HG03457 (cell line): ENCODE measurements around the gene GPR152.

Source experiments
- ATAC-seq: cut with Tn5 transposase; IDR thresholded peaks from one replicate; pipeline ENCODE4 v1.9.1; 2021; ENCODE audit warnings: moderate number of reproducible peaks; ENCODE audit not compliant: unreplicated experiment

GPR152 gene

GRCh38 chr11:67440229-67441097 is 12.1 kb downstream of the GPR152 start:
- no peak for ATAC-seq

DNA sequence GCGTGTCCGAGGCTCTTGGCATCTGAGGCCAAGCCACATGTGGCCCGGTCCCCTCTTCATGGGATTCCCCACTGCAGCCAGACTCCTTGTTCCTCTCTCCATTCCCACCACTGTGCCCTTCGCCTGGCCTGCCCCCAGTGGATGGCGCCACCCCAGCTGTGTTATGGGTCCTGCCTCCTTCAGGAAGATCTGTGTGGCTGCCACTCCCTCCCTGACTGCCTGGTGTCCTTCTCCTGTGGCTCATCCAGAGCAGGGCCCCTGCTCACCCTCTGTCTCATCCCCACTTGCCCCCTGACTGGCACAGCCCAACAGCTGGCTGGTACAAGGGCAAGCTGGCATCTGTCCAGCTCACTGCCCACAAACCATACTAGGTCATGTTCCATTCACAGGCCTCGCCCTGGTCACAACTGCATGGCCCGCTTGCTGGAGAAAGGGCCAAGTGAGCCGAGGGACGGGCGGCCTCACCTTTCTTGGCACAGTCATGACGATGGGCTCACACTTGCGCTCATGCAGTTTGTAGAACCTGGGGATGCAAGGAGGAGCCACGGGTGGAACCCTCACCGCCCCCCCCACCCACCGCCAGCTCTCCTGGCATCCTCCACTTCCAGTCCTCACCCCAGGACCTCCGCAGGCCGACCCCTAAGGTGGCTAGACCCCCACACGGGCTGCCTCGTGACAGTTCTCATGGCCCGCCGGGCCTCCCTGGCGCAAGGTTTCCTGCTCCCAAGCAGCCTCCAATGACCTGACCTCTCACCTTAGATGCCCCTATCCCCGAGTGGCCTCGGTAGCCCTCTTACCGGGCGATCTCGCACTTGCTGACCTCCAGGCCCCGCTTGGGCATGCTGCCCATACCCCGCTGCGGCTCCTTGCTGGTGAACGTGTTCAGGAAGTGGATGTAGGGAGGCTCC is 13.0 kb downstream of the GPR152 start:
- ATAC-seq: no peak

DNA sequence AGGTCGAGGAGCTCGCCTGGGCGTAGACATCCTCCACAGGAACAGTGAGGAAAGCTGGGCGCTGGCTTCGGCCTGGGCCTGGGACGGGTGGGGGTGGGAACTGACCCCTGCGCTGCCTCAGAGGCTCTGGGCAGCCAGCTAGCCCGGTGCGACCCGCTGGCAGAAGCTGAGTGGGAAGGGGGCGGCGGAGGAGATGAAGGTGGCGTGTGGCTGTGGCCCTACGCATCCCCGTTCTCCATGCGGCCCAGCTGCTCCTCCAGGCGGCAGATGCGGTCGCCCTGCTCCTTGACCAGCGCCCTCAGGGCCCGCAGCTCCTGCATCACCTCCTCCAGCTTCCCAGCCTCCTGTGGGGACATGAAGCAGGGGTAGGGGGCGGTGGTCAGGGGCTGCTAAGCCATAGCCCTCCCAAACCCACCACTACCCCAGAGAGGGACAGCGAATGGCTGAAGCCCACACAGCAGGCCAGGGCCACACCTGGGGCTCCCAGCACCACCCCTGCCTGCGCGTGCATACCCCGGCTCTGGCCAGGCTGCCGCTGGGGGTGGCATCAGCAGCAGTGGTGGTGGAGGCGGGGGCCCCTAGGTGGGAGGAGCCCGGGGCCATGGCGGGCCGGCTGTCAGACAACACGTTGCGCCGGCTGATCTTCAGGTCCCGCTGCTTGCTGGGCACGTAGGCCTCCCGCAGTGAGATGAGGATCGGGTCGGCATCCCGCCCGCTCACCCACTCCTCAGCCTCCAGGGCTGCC is 14.2 kb downstream of the GPR152 start:
- no peak for ATAC-seq

GRCh38 chr11:67437809-67438157 is 14.7 kb downstream of the GPR152 start:
- no peak for ATAC-seq

- no peak for ATAC-seq
Observed at GRCh38 chr11:67437082-67437808, 15.3 kb downstream of the GPR152 start, which contains the start of gene PTPRCAP. Gene PTPRCAP (minus strand): TSS chr11:67437682. CDS start chr11:67437619, 63 bp downstream.

- ATAC-seq: no peak
Observed at GRCh38 chr11:67436459-67437081, 16.0 kb downstream of the GPR152 start.

DNA sequence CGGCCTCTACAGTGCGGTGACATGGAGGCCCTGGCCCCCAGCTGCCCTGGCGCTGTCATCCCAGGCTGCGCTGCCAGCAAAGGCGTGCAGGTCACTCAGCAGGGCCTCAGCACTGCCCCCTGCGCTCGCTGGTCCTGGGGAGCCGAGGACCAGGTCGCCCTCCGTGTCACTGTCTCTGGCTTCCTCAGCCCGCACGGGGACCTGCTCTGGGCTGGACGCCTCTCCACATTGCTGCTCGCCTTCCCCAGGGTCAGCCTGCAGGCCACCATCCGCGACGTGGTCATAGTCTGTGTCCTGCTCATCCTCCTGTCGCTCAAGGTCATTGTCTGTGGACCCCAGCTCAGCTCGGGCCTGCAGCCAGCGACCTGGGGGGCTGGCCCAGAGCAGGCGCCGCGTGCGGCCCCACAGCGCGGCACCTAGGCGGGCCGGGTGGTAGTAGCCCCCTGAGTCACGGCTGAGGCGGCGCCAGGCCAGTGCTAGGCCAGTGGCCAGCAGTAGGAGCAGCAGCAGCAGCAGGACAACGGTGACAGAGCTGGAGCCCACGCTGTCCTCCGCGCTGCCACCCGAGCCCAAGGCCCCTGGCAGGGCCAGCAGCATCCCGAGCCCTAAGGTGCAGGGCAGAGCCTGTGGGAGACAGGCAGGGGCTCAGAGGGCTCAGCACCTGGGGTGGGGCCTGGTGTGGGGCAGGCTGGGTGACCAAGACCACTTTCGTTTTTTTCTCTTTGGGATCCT is 16.6 kb downstream of the GPR152 start:
- no peak for ATAC-seq

DNA sequence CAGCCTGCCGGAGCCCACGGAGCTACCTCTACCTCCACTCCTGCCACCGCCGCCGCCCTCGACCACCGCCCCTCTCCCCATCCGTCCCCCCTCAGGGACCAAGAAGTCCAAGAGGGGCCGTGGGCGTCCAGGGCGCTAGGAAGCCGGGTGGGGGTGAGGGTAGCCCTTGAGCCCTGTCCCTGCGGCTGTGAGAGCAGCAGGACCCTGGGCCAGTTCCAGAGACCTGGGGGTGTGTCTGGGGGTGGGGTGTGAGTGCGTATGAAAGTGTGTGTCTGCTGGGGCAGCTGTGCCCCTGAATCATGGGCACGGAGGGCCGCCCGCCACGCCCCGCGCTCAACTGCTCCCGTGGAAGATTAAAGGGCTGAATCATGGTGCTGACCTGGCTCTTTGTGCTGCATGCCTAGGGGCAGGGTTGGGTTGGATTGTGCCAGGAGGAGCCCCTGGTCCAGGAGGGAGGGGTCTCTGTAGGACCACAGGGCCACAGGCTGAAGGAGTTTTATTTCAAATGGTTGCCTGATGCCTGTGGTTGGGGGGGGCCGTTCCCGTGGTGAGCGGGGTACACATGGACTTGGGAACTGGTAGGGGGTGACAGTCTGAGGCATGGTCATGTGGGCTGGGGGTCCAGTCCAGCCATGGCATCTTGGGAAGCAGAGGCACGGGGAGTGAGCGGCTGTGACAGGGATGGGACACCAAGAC is 17.4 kb downstream of the GPR152 start:
- no peak for ATAC-seq

DNA sequence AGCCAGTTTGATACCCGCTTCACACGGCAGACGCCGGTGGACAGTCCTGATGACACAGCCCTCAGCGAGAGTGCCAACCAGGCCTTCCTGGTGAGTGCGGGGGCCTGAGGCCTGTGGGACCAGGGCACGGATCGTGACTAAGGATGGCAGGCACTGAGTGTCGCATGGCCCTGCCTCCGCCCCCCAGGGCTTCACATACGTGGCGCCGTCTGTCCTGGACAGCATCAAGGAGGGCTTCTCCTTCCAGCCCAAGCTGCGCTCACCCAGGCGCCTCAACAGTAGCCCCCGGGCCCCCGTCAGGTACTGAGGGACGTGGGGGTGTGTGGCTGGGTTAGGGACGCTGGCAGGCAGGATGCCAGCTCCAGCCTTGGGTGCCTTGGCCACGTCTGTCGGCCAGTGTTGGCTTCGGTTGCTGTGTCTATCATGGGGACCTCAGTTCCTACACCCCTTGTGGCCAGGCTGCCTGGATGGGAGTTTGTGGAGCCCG is 18.1 kb downstream of the GPR152 start:
- no peak for ATAC-seq

DNA sequence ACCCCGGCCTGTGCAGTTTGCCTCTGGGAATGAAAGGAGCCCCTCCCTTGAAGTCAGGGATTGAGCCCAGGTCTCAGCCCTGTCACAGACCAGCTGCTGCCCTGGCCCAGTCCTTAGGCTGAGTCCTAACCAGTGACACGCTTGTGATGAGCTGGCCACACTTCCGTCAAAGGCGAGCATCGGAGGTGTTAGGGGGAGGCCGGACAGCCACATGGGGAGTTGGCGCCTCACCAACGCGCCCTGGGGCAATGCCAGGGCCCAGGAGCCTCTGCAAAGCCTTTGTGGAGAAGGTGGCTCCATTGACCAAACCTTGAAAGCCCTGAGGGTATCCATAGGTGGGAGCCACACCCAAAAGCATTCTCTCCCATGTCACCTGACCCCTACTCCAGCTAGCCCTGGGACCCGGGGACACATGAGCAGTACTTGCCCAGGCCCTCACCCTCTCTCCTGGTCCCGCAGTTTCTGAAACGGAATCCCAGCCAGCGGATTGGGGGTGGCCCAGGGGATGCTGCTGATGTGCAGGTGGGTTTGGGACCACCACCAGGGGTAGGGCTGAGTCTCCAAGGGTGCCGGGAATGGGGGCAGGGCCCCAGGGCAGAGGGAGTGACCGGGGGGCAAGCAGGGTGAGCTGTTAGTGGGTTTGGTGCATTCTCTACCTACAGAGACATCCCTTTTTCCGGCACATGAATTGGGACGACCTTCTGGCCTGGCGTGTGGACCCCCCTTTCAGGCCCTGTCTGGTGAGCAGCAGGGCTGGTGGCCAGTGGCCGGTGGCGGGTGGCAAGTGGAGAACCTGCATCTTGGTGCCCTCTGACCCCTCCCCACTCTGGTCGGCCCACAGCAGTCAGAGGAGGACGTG is 18.8 kb downstream of the GPR152 start:
- no peak for ATAC-seq

DNA sequence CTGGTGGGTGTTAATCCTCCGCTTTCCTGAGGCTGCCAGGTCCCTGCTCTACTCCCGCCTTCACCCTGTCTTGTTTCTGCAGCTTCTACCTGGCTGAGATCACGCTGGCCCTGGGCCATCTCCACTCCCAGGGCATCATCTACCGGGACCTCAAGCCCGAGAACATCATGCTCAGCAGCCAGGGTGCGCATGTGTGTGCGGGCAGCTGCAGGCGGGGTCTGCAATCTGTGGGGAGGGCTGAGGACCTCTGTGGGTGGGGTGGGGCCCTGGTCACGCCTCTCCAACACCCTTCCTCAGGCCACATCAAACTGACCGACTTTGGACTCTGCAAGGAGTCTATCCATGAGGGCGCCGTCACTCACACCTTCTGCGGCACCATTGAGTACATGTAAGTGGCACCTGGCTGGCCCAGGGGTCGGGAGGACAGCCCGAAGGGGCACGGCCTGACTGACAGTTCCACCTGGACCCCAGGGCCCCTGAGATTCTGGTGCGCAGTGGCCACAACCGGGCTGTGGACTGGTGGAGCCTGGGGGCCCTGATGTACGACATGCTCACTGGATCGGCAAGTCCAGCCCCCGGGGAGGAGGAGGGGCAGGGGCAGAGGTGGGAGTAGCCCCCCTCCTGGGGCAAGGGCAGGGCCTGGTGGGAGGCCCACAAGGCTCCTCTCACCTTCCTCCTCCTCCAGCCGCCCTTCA is 19.7 kb downstream of the GPR152 start:
- ATAC-seq: no peak

DNA sequence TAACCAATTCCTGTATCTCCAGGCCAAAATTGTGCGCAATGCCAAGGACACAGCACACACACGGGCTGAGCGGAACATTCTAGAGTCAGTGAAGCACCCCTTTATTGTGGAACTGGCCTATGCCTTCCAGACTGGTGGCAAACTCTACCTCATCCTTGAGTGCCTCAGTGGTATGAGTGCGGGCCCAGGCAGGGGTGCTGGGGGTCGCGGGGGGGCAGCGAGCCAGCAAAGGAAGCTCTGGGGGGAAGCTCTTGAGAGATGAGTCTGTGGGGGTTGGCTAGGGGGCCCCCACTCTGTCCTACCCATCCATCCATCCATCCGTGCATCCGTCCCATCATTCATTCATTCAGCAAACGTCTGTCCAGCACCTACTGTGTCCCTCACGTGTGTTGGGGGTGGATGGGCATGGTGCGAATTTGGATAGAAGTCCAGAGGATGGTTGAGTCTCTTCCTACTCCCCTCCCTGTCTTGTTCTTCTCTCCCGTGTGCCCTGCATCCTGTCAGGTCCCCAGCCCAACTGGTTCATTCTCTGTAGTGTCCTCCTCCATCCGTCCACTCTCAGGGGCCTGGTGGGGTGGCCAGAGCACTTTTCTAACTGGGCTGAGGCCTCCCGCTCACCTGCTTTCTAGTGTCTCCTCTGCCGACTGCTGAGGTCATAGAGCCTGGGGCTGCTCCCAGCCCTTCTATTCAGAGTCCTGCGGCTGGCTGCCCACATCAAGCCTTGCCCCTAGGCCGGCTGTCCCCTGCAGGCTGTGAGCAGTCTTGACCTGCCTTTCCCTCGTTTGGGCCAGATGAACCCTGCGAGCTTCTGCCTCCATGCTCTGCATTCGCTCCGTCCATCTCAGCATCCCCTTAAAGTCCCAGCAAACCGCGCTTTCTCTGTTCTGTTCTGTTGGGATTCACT is 20.9 kb downstream of the GPR152 start:
- ATAC-seq: no peak

DNA sequence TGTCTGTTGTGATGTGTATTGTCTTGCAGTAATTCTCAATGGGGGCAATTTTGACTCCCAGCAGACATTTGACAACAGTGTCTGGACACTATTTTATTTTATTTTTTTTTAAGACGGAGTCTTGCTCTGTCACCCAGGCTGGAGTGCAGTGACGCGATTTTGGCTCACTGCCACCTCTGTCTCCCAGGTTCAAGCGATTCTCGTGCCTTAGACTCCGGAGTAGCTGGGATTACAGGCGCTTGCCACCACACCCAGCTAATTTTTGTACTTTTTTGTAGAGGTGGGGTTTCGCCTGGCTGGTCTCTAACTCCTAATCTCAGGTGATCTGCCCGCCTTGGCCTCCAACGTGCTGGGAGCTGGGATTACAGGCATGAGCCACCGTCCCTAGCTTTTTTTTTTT is 22.8 kb downstream of the GPR152 start:
- no peak for ATAC-seq

DNA sequence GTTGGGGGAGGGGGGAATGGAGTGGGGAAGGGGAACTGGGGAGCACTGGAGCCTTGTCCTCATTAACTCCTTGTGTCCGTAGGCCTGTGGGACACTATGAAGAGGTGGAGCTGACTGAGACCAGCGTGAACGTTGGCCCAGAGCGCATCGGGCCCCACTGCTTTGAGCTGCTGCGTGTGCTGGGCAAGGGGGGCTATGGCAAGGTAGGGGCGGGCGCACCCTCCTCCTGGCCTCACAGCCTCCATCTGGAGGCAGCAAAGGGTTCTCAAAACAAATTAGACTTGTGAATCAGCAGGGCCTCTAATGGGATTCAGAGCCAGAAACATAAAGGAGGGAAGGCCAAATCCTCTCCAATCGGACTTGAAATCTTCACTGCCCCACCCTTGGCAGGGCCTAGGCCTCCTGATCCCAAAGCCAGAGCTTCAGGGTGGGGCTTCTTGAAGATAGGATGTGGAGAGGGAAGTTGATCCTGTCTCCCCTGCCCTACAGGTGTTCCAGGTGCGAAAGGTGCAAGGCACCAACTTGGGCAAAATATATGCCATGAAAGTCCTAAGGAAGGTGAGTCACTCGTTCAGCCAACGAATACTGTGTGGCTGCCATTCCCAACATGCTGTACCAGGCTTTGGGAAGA is 23.4 kb downstream of the GPR152 start:
- no peak for ATAC-seq
